IPS-18a (cell line): ENCODE measurements around the gene MLF1.

Experiments
- H3K27ac ChIP-seq: one replicate; pipeline ENCODE4 v1.5.1; 2013; ENCODE audit warnings: low read length
- H3K27me3 ChIP-seq: one replicate; pipeline ENCODE4 v1.6.1; 2013; ENCODE audit warnings: mild to moderate bottlenecking, low read length; ENCODE audit not compliant: control insufficient read depth, insufficient read depth
- H3K36me3 ChIP-seq: one replicate; pipeline ENCODE4 v1.6.1; 2013; ENCODE audit warnings: low read depth, low read length; ENCODE audit not compliant: control insufficient read depth
- H3K4me1 ChIP-seq: one replicate; pipeline ENCODE4 v1.6.1; 2013; ENCODE audit warnings: low read depth, low read length; ENCODE audit not compliant: control insufficient read depth
- H3K4me3 ChIP-seq: one replicate; pipeline ENCODE4 v1.5.1; 2013; ENCODE audit warnings: low read length
- H3K9ac ChIP-seq: one replicate; pipeline ENCODE4 v1.6.1; 2013; ENCODE audit warnings: mild to moderate bottlenecking, low read length, moderate library complexity
- H3K9me3 ChIP-seq: one replicate; pipeline ENCODE4 v1.6.1; 2013; ENCODE audit warnings: low read depth, low read length; ENCODE audit not compliant: control insufficient read depth

The MLF1 gene

DNA sequence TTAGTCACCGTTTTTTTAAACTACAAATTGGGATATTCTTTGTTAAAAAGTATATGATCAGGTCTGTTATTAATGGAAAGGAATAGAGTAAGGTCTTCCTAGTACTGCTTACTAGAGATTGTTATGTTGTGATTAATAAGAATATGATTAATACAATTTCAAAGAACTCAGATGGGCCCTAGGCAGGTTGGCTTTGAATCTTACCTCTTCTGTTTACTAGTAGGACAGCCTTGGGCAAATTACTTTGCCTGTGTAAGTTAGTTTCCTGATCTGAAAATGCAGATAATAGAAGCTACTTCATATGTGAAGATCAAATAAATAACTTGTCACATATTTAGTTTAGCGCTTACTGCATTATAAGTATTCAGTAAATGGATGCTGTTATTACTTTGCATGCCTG lies 80.2 kb downstream of the MLF1 start:
- no peaks in the 10 kb centered on the region for H3K4me1 ChIP-seq
- no peak overlapping the region for H3K4me3 ChIP-seq
- H3K36me3 ChIP-seq, result peaks cover 59% of the 10 kb centered on the region
- H3K9ac ChIP-seq, result no peak overlapping the region
- H3K27me3 ChIP-seq, result no peaks in the 10 kb centered on the region
- H3K9me3 ChIP-seq, result no peaks in the 10 kb centered on the region
- no peak overlapping the region for H3K27ac ChIP-seq

DNA sequence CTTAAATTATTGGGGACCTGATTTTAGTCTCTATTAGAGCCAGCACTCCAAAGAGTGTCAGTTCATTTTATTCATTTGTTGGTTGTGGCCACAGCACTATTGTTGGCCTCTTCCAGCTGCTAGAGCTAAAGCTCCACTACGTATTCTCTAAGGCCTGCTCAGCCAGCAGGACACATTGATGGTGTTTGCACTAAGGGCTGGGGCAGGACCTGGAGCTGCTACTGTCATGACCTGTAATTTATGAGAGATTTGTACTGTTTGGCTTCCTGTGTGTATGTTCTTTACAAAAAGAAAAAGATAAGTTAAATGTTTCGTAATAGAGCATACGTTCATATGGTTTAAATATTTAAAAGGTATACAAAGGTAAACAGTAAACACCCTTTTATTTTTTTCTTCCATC lies 81.5 kb downstream of the MLF1 start:
- no peaks in the 10 kb centered on the region for H3K9me3 ChIP-seq
- no peak overlapping the region for H3K4me3 ChIP-seq
- no peak overlapping the region for H3K9ac ChIP-seq
- H3K27me3 ChIP-seq, result no peaks in the 10 kb centered on the region
- H3K36me3 ChIP-seq, result peaks cover 53% of the 10 kb centered on the region
- no peaks in the 10 kb centered on the region for H3K4me1 ChIP-seq
- no peak overlapping the region for H3K27ac ChIP-seq
